Measurements from ENCODE around the gene RSRC1.

- TF ChIP-seq CTCF (IDR thresholded peaks at IDR 0.05) (no peak), POLR2AphosphoS5 (IDR thresholded peaks at IDR 0.05; ENCODE audit: insufficient read depth in 1 of 2, low read depth in 1 of 2) (no peak), POLR2A (IDR thresholded peaks at IDR 0.05) (no peak)
These were observed 395.2 kb downstream of the RSRC1 start for GRCh38 chr3:158505117-158505516.
